ENCODE data around the gene SPATC1L. TPM values are rescaled to one million over a fixed set of nuclear protein-coding genes. Genes with fewer than 3 reads are reported as not detected.

SPATC1L gene
- total and polyA plus RNA-seq, 2 donors (not counting 1 experiment from before 2014, with no cell fraction given) = 11.4 to 15.4 TPM

- Mint-ChIP-seq H3K4me3 (no peak overlapping the region), H3K9me3 (ENCODE audit: insufficient read depth) (no peaks in the 10 kb centered on the region), H3K4me1 (no peaks in the 10 kb centered on the region), H3K27me3 (no peaks in the 10 kb centered on the region), H3K27ac (no peak overlapping the region)
- 68% methylated on average over 21 of the region's 26 CpGs for WGBS (ENCODE audit: insufficient coverage)
- ChIA-PET POLR2A (no interaction called here), CTCF (no interaction called here)
- intact Hi-C loops (cut with micrococcal nuclease) = no loop called here
- no peaks in the 10 kb centered on the region for H4K20me1 ChIP-seq (ENCODE audit: control insufficient read depth, insufficient read depth, low read length, poor library complexity, severe bottlenecking)
- TF ChIP-seq EZH2 (IDR thresholded peaks at IDR 0.05; ENCODE audit: borderline replicate concordance, insufficient read depth, low read depth, low read length, poor library complexity, severe bottlenecking) (no peak), CTCF (IDR thresholded peaks at IDR 0.05) (no peak)
- no peaks in the 10 kb centered on the region for H3K27me3 ChIP-seq (replicated peaks in 1 of 4; ENCODE audit: control extremely low read depth in 1 of 4, control insufficient read depth in 3 of 4, insufficient read depth in 4 of 4, low read length in 3 of 4)
- H2AFZ ChIP-seq (ENCODE audit: insufficient read depth, low read depth, low read length, poor library complexity, severe bottlenecking) = no peak overlapping the region
- H3K79me2 ChIP-seq (ENCODE audit: control insufficient read depth, insufficient read depth, low read length) = no peaks in the 10 kb centered on the region
- no peak overlapping the region for H3K27ac ChIP-seq (ENCODE audit: low read length in 2 of 2)
- no peaks in the 10 kb centered on the region for H3K36me3 ChIP-seq (replicated peaks in 1 of 2; ENCODE audit: control extremely low read depth in 1 of 2, control insufficient read depth in 1 of 2, extremely low read depth in 1 of 2, insufficient read depth in 2 of 2, low read length in 1 of 2)
- no peak overlapping the region for H3K4me2 ChIP-seq (replicated peaks; ENCODE audit: low read depth, low read length, poor library complexity, severe bottlenecking)
- DNase-seq (no peak), ATAC-seq (ENCODE audit: low read depth) (no peak)
- peaks cover 0 to 8% (median 0%) of the 10 kb centered on the region in 3 donors for H3K9me3 ChIP-seq (ENCODE audit: control extremely low read depth in 1 of 3, control insufficient read depth in 2 of 3, insufficient read depth in 1 of 3, low read length in 2 of 3)
- H3K9ac ChIP-seq (ENCODE audit: low read length) = no peak overlapping the region
- H3K4me1 ChIP-seq (ENCODE audit: control insufficient read depth in 2 of 2, insufficient read depth in 2 of 2, low read length in 2 of 2) = no peaks in the 10 kb centered on the region
- H3K4me3 ChIP-seq (ENCODE audit: control extremely low read depth in 1 of 5, extremely low read depth in 1 of 5, insufficient read depth in 1 of 5, low read depth in 2 of 5, low read length in 4 of 5) = no peak overlapping the region
Observed at GRCh38 chr21:46120301-46121285, 63.7 kb downstream of the SPATC1L start.

GRCh38 chr21:46119637-46120271 is 64.5 kb downstream of the SPATC1L start:
- no peaks in the 10 kb centered on the region for H3K9me3 Mint-ChIP-seq (ENCODE audit: insufficient read depth)
- H3K27me3 Mint-ChIP-seq = no peaks in the 10 kb centered on the region
- no peak overlapping the region for H3K27ac Mint-ChIP-seq
- Histone ChIP-seq H3K79me2 (ENCODE audit: control insufficient read depth, insufficient read depth, low read length) (no peaks in the 10 kb centered on the region), H2AFZ (ENCODE audit: insufficient read depth, low read depth, low read length, poor library complexity, severe bottlenecking) (no peak overlapping the region), H3K4me3 (ENCODE audit: control extremely low read depth in 1 of 5, extremely low read depth in 1 of 5, insufficient read depth in 1 of 5, low read depth in 2 of 5, low read length in 4 of 5) (no peak overlapping the region), H3K9me3 (ENCODE audit: control extremely low read depth in 1 of 3, control insufficient read depth in 2 of 3, insufficient read depth in 1 of 3, low read length in 2 of 3) (peaks cover 0 to 17% (median 0%) of the 10 kb centered on the region in 3 donors), H3K4me1 (ENCODE audit: control insufficient read depth in 2 of 2, insufficient read depth in 2 of 2, low read length in 2 of 2) (no peaks in the 10 kb centered on the region), H3K36me3 (replicated peaks in 1 of 2; ENCODE audit: control extremely low read depth in 1 of 2, control insufficient read depth in 1 of 2, extremely low read depth in 1 of 2, insufficient read depth in 2 of 2, low read length in 1 of 2) (no peaks in the 10 kb centered on the region), H3K4me2 (replicated peaks; ENCODE audit: low read depth, low read length, poor library complexity, severe bottlenecking) (no peak overlapping the region), H3K27me3 (replicated peaks in 1 of 4; ENCODE audit: control extremely low read depth in 1 of 4, control insufficient read depth in 3 of 4, insufficient read depth in 4 of 4, low read length in 3 of 4) (no peaks in the 10 kb centered on the region), H3K27ac (ENCODE audit: low read length in 2 of 2) (no peak overlapping the region), H4K20me1 (ENCODE audit: control insufficient read depth, insufficient read depth, low read length, poor library complexity, severe bottlenecking) (no peaks in the 10 kb centered on the region), H3K9ac (ENCODE audit: low read length) (no peak overlapping the region)
- ATAC-seq (ENCODE audit: low read depth) (no peak), DNase-seq (no peak)
- WGBS (ENCODE audit: insufficient coverage) = 73% methylated on average over 2 of the region's 14 CpGs
- ChIA-PET POLR2A (no interaction called here), CTCF (no interaction called here)
- H3K4me3 Mint-ChIP-seq = no peak overlapping the region
- intact Hi-C loops (cut with micrococcal nuclease) = no loop called here
- TF ChIP-seq CTCF (IDR thresholded peaks at IDR 0.05) (no peak), EZH2 (IDR thresholded peaks at IDR 0.05; ENCODE audit: borderline replicate concordance, insufficient read depth, low read depth, low read length, poor library complexity, severe bottlenecking) (no peak)
- no peaks in the 10 kb centered on the region for H3K4me1 Mint-ChIP-seq

Data from B cell (primary cell).